ENCODE results near the gene ARID1B. TPM values are rescaled to one million over a fixed set of nuclear protein-coding genes. Genes with fewer than 3 reads are reported as not detected.

Gene ARID1B
- total and polyA plus RNA-seq, 10 of the 15 experiments (the other 5 are each of a cell fraction or from before 2014, with no cell fraction given): 24.7 to 133 (median 54.6) TPM

DNA sequence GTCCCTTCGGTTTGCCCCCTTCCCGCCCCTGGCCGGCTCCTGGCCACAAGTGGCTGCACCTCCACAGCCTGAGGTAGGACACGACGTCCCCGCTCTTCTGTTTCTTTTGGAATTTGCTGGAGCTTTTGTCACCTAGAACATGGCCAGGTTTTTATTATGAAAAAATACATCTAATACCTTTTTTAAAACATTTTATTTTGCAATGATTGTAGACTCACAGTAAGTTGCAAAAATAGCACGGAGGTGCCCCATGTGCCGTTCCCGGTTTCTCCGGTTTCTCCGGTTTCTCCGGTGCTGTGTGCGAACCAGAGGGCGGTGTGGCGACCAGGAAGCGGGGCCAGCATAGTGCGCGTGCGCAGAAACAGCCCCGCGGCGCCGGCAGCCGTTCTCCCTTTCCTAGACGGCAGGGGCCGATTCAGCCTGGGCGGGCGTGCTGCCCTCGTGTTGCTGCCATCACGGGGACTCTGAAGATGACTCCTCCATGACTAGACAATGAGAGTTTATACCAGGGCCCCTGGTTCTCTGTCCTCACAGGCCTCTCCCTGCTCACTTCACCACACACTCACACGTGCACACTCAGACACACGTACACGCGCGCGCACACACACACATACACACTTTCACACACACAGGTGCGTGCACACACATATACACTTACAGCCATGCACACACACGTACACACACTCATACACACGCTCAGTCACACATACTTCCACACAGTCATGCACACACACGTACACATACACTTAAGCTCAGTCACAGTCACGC is 444.1 kb downstream of the ARID1B start (continued):
- TF ChIP-seq RAD51 (IDR thresholded peaks at IDR 0.05) (no peak), POLR2A (IDR thresholded peaks at IDR 0.05; ENCODE audit: low read depth, low read length) (peak; percentile 38; the same call in 1 of the 2 replicates), HDGF (IDR thresholded peaks at IDR 0.05) (peak; percentile 97), CHD2 (IDR thresholded peaks at IDR 0.05; ENCODE audit: borderline replicate concordance, low read depth, low read length) (no peak), TCF12 (IDR thresholded peaks at IDR 0.05; ENCODE audit: low read depth, low read length) (no peak), NR2C2 (IDR thresholded peaks at IDR 0.05; ENCODE audit: borderline replicate concordance, control insufficient read depth, insufficient read length, low read depth) (no peak)
- TF ChIP-seq, protein P1, sequence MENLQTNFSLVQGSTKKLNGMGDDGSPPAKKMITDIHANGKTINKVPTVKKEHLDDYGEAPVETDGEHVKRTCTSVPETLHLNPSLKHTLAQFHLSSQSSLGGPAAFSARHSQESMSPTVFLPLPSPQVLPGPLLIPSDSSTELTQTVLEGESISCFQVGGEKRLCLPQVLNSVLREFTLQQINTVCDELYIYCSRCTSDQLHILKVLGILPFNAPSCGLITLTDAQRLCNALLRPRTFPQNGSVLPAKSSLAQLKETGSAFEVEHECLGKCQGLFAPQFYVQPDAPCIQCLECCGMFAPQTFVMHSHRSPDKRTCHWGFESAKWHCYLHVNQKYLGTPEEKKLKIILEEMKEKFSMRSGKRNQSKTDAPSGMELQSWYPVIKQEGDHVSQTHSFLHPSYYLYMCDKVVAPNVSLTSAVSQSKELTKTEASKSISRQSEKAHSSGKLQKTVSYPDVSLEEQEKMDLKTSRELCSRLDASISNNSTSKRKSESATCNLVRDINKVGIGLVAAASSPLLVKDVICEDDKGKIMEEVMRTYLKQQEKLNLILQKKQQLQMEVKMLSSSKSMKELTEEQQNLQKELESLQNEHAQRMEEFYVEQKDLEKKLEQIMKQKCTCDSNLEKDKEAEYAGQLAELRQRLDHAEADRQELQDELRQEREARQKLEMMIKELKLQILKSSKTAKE (IDR thresholded peaks at IDR 0.05; ENCODE audit: low read depth, poor library complexity, severe bottlenecking): no peak
- TF ChIP-seq, protein P2, sequence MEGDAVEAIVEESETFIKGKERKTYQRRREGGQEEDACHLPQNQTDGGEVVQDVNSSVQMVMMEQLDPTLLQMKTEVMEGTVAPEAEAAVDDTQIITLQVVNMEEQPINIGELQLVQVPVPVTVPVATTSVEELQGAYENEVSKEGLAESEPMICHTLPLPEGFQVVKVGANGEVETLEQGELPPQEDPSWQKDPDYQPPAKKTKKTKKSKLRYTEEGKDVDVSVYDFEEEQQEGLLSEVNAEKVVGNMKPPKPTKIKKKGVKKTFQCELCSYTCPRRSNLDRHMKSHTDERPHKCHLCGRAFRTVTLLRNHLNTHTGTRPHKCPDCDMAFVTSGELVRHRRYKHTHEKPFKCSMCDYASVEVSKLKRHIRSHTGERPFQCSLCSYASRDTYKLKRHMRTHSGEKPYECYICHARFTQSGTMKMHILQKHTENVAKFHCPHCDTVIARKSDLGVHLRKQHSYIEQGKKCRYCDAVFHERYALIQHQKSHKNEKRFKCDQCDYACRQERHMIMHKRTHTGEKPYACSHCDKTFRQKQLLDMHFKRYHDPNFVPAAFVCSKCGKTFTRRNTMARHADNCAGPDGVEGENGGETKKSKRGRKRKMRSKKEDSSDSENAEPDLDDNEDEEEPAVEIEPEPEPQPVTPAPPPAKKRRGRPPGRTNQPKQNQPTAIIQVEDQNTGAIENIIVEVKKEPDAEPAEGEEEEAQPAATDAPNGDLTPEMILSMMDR (IDR thresholded peaks at IDR 0.05 in 2 of 3, conservative IDR thresholded peaks at IDR 0.05 in 1 of 3; ENCODE audit: control insufficient read depth in 2 of 3, extremely low read depth in 1 of 3, insufficient read depth in 1 of 3, low read depth in 3 of 3, low read length in 3 of 3): peak in 1 of 3 experiments; percentile 22; a peak in 1 of 6 replicates
- TF ChIP-seq, protein P3, sequence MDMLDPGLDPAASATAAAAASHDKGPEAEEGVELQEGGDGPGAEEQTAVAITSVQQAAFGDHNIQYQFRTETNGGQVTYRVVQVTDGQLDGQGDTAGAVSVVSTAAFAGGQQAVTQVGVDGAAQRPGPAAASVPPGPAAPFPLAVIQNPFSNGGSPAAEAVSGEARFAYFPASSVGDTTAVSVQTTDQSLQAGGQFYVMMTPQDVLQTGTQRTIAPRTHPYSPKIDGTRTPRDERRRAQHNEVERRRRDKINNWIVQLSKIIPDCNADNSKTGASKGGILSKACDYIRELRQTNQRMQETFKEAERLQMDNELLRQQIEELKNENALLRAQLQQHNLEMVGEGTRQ (IDR thresholded peaks at IDR 0.05; ENCODE audit: borderline replicate concordance, low read depth, low read length): no peak
- TF ChIP-seq, protein P4, sequence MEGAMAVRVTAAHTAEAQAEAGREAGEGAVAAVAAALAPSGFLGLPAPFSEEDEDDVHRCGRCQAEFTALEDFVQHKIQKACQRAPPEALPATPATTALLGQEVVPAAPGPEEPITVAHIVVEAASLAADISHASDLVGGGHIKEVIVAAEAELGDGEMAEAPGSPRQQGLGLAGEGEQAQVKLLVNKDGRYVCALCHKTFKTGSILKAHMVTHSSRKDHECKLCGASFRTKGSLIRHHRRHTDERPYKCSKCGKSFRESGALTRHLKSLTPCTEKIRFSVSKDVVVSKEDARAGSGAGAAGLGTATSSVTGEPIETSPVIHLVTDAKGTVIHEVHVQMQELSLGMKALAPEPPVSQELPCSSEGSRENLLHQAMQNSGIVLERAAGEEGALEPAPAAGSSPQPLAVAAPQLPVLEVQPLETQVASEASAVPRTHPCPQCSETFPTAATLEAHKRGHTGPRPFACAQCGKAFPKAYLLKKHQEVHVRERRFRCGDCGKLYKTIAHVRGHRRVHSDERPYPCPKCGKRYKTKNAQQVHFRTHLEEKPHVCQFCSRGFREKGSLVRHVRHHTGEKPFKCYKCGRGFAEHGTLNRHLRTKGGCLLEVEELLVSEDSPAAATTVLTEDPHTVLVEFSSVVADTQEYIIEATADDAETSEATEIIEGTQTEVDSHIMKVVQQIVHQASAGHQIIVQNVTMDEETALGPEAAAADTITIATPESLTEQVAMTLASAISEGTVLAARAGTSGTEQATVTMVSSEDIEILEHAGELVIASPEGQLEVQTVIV (IDR thresholded peaks at IDR 0.05; ENCODE audit: borderline replicate concordance, partially characterized antibody): peak; percentile 17
- TF ChIP-seq, protein P5, sequence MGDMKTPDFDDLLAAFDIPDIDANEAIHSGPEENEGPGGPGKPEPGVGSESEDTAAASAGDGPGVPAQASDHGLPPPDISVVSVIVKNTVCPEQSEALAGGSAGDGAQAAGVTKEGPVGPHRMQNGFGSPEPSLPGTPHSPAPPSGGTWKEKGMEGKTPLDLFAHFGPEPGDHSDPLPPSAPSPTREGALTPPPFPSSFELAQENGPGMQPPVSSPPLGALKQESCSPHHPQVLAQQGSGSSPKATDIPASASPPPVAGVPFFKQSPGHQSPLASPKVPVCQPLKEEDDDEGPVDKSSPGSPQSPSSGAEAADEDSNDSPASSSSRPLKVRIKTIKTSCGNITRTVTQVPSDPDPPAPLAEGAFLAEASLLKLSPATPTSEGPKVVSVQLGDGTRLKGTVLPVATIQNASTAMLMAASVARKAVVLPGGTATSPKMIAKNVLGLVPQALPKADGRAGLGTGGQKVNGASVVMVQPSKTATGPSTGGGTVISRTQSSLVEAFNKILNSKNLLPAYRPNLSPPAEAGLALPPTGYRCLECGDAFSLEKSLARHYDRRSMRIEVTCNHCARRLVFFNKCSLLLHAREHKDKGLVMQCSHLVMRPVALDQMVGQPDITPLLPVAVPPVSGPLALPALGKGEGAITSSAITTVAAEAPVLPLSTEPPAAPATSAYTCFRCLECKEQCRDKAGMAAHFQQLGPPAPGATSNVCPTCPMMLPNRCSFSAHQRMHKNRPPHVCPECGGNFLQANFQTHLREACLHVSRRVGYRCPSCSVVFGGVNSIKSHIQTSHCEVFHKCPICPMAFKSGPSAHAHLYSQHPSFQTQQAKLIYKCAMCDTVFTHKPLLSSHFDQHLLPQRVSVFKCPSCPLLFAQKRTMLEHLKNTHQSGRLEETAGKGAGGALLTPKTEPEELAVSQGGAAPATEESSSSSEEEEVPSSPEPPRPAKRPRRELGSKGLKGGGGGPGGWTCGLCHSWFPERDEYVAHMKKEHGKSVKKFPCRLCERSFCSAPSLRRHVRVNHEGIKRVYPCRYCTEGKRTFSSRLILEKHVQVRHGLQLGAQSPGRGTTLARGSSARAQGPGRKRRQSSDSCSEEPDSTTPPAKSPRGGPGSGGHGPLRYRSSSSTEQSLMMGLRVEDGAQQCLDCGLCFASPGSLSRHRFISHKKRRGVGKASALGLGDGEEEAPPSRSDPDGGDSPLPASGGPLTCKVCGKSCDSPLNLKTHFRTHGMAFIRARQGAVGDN (IDR thresholded peaks at IDR 0.05): 0 out of 2 replicates have a peak, but pooled peaks have one; percentile 16

All from GM12878 (cell line).